Superior temporal gyrus (tissue), 1 donor: Measurements from ENCODE around the gene ZNF649.
A peak's percentile ranks its signal among the peaks of the same experiment; 100 is the strongest.

Experiments used
- DNase-seq: peaks from one replicate; pipeline ENCODE4 v3.0.0-alpha.2; 2016; ENCODE audit errors: extremely low spot score

The ZNF649 gene

DNA sequence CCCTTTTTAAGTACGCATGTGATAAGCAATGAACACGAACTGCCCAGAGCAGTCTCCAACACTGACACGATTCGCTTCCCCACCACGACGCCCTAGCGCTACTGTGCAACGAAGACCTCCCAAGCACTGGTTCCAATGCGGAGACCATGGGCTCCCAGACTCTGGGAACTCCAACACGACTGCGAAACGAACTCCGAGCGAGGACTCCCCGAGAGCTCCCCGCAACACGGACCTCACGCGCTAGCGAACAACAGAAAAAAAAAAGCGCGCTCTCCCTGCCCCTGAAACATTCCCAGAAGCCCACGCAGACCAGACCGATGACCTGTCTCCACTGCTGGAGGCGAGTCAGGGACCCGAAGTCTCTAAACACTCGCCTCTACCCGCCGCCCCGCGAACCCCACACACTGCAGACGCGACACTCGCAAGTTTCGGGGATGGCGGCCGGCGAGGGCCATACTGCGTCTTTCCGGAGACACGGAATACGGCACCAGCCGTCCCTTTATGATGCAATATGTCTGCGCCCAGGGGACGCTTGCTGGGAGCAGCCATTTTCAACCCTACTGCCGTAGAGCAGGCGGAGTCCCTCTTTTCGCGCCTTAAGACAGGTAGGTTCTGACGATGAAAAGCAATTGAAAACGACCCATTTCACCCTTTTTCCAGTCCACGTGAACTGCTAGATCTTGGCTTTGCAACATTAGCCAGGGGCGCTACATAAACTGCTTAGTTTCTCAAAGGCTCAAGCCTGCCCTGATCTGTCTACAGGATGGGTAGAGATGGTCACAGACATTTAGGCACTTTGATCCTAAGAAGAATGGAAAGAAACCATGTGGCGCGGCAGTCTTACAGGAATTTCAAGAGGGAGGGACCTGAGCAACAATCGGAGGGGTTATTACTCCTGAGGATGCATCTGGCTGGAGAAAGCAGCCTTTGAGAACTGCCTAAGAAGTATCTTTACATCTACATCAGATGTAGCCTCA is 17.0 kb downstream of the ZNF649 start, which contains the start of gene ZNF577:
ZNF577 (minus strand) TSS at position 430 of the 977 bp plus-strand sequence. CDS start 7,569 bp downstream, outside the sequence.
- peak; percentile 85 for DNase-seq

DNA sequence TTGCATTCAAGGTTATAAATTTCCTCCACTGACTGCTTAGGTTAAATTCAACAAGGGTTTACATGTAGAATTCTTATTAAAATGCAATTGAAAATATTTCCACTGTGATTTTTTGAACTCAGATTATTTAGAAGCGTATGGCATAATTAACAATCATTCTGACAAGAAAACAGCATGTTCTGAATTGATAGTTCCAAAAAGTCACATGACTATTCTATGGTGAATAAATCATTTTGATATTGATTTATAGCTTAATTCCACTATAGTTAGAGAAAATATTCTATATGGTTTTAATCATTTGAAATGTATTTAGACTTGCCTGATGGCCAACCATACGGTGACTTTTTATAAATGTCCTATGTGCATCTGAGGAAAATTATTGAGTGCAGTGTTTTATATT is 20.1 kb downstream of the ZNF649 start:
- no peak for DNase-seq

DNA sequence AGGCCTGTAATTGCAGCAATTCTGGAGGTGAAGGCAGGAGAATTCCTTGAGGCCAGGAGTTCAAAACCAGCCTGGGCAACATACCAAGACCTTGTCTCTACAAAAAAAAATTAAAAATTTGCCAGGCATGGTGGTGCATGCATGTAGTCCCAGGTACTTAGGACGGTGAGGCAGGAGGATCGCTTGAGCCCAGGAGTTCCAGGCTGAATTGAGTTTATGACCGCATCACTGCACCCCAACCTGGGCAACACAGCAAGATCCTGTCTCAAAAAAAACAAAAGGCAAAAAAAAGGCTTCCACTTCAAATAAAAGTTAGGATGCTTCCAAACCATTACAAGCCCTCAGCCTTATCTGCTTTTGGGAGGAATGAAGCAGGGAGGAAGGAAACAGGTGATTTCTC is 22.3 kb downstream of the ZNF649 start:
- DNase-seq, result no peak

DNA sequence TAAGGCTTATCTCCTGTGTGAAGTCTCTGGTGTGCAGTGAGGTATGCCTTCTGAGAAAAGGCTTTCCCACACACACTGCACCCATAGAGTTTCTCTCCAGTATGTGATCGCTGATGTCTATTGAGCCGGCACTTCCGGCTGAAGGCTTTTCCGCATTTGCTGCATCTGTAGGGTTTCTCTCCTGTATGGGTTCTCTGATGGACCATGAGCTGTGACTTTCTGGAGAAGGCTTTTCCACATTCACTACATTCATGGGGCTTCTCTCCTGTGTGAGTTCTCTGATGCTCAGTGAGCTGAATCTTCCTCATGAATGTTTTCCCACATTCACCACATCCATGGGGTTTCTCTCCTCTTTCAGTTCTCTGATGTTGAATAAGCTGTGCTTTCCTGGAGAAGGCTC is 31.7 kb downstream of the ZNF649 start:
- no peak for DNase-seq

DNA sequence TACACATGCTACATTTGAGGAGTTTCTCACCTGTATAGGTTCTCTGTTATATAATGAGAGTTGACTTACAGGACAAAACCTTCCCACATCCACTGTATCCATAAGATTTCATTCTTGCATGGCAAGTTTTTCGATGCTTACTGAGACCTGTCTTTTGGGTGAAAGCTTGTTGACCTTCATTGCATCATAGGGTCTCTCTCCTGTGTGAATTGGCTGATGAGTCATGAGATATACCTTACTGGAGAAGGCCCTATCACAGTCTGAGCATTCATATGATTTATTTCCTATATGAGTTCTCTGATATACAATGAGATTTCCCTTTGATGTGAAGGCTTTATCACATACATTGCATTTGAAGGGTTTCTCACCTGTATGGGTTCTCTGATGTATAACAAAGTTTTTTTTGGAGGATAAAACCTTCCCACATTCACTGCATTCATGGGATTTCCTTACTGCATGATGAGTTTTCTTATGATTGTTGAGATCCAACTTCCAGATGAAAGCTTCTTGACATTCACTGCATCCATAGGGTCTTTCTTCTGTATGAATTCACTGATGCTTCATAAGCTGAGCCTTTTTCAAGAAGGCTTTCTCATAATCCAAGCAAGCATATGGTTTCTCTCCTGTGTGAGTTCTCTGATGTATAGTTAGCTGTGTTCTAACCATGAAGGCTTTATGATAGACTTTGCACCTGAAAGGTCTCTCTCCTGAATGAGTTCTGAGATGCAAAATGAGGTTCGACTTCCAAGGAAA is 42.8 kb downstream of the ZNF649 start:
- DNase-seq, result no peak
